ENCODE measurements around the gene ERAS.

Gene ERAS, protein sequence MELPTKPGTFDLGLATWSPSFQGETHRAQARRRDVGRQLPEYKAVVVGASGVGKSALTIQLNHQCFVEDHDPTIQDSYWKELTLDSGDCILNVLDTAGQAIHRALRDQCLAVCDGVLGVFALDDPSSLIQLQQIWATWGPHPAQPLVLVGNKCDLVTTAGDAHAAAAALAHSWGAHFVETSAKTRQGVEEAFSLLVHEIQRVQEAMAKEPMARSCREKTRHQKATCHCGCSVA

DNA sequence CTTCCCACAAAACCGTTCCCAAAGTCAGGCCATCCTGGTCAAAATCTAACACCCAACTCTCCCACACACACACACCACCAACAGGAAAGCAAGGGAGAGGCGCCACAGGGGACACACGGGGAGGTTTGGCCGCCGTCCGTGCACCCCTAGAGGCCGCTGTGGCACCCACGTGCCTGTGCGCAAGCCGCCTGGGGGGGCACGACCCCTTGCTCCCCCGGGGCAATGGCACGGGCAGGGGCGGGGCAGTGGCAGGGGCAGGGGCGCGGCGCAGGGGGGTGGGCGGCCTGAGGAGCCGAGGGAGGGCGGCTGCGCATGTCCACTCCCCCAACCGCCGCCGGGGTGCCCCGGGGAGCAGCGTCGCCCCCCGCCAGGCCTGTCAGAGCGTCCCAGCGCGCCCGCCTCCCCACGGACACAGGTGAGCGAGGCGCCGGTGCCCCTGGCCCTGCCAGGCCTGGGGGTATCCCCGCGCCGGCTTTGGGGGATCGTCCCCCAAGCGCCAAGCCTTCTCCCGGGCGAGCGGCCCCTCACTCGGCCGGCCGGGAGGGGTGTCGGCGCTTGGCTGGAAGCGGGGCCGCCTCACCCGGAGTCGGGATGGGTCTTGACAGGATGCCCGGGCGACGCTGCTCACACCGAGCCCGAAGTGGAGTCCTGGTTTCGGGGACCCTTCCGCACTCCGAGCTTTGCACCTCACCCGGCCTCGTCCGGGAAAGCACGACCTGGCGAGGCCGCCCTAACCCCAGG, at the start of gene ERAS:
ERAS (plus strand) TSS at position 379 of the 741 bp plus-strand sequence. CDS start 2,611 bp downstream, outside the sequence.
- DNase-seq = no peak

- DNase-seq = no peak
These were observed 49.4 kb upstream of the ERAS start for GRCh38 chrX:48776818-48777439.

DNA sequence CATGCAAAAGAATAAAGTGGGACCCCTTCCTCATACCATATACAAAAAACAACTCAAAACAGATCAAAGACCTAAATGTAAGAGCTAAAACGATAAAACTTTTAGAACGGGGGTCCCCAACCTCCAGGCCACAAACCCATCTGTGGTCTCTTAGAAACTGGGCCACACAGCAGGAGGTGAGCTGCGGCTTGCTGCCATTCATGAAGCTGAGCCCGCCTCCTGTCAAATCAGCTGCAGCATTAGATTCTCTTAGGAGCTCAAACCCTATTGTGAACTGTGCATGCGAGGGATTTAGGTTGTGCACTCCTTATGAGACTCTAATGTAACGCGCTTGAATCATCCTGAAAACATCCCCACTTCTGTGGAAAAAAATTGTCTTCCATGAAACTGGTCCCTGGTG, 46.9 kb upstream of the ERAS start:
- DNase-seq = no peak

DNA sequence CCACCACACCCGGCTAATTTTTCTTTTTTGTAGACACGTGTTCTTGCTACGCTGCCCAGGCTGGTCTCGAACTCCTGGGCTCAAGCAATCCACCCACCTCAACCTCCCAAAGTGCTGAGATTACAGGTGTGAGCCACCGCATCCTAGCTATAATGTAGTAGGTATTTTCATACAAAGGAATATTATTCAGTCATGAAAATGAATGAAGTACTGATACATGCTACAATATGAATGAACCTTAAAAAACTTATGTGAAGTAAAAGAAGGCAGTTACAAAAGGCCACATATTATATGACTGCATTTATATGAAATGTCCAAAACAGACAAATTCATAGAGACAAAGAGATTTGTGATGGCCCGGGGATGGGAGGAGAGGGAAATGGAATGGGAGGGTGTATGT, 44.6 kb upstream of the ERAS start:
- no peak for DNase-seq

- DNase-seq = no peak
These were observed 44.1 kb upstream of the ERAS start for GRCh38 chrX:48782216-48782615.

- DNase-seq = no peak
These were observed 43.5 kb upstream of the ERAS start for GRCh38 chrX:48782795-48783194.

- DNase-seq = no peak
These were observed 41.6 kb upstream of the ERAS start for GRCh38 chrX:48784726-48785125.

- no peak for DNase-seq
These were observed 41.1 kb upstream of the ERAS start for GRCh38 chrX:48785186-48785539.

DNA sequence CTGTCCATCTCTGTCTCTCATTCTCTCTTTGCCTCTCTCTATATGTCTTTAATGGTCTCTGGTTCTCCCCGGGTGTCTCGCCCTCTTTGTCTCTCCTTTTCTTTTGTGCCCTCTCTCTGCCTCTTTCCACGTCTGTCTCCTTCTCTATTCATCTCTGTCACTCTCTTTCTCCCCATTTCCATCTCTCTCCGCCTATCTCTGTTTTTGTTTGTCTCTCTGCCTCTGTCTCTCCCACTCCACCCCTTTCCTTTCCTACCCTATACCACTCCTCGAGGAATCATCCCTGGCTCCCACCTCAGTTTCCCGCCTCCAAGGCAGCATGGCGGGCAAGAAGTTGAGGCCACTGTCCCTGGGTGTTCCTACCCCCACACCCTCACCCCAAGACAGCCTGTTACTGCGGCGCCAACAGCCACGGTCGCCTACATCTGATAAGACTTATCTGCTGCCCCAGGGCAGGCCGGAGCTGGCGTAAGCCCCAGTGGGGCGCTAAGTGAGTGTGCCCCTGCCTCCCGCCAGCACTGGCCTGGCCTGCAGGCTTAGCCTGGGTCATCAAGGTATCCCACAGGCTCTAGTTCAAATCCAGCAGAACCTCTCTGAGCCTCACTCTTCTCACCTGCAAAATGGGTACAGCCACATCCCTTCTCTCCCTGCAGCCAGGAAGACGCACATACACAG, 40.6 kb upstream of the ERAS start:
- DNase-seq = no peak

DNA sequence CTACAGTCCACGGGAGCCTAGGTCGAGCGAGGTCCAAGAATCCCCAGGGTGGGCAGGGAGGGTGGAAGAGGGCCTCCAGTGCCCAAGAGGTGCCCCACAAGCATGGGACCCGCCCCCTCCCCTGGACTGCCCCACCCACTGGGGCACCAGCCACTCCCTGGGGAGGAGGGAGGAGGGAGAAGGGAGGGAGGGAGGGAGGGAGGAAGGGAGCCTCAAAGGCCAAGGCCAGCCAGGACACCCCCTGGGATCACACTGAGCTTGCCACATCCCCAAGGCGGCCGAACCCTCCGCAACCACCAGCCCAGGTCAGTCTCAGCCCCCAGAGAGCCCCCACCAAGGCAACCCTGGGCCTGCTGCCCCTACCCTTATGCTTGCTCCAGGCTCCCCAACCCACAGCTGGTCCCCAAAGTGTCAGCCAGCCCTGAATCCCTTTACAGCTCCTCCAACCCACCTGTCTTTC, 39.9 kb upstream of the ERAS start, which contains the start of gene GATA1:
GATA1 (plus strand) TSS at position 250 of the 460 bp plus-strand sequence. CDS start 4,520 bp downstream, outside the sequence.
- DNase-seq = no peak

GRCh38 chrX:48786825-48787504, 39.3 kb upstream of the ERAS start:
- no peak for DNase-seq

DNA sequence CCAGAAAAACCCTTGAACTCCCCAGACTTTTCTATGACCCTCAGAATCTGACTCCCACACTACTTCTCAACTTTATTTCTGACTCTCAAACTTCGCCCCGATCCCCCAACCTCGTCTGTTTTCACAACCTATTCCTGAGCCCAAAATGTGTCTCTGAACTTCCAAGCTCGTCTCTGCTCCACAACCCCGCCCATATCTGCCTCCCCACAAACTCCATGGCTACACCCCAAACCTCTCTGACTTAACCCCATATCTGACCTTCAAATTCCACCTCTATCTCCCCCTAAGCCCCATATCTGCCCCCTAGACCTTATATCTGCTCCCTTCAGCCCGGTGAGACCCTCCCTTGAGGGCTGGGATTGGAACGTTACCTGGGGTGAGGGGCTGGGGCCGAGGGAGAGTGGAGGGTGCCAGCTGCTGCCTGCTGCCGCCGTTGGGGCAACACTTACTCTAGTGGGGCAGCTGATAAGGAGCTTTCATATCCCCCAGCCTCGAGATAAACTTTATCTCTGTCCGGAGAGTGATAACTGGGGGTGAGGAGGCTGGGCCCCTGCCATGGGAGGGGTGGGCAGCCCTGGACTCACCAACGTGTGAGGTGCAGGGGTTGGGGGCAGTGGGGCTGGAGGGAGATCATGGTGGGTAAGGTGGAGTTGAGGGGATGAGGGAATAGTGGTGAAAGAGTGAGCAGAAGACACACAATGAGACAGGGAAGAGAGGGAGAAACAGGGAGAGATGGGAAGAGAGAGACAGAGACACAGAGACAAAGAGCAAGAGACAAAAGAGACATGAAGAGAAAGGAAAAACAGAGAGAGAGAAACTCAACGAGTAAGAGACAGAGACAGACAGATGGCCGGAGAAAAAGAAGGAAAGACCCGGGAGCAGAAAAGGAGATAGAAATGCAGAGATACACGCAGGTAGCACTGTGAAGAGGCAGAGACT, 38.5 kb upstream of the ERAS start:
- DNase-seq = no peak

DNA sequence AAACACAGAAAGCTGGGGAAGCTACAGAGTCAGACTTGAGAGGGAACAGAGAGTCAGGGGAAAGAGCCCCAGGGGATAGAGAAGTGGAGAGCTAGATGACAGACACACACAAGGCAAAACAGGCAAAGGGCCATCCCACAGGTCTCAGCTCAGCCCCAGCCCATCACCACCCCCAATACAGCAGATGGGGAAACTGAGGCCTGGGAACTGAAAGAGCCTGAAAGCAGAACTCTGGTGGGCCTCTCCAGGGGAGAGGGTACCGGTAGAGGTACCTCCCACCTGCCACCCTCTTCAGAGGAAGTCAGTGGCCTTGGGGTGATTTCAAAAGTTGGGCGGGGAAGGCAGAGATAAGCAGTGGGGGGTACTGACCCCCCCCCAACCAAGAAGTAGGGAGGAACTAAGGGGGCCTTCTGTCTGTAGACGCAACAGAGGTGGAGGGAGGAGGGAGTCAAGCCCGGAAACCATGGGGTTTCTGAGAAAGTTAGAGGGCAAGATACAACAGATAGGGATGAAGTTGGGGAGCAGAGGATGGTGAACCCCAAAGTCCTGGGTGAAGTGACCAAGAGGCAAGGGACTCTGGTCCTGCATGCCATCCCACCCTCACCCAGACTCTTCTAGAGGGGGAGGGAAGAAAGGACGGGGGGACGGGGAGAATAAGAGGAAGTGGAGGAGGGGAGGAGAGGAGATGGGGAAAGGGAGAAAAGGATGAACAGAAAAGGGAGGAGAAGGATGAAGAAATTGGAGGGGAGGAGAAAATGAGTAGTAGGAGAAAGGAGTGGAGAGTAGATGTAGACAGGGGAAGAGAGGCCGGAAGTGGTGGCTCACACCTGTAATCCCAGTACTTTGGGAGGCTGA, 36.7 kb upstream of the ERAS start:
- DNase-seq = no peak

DNA sequence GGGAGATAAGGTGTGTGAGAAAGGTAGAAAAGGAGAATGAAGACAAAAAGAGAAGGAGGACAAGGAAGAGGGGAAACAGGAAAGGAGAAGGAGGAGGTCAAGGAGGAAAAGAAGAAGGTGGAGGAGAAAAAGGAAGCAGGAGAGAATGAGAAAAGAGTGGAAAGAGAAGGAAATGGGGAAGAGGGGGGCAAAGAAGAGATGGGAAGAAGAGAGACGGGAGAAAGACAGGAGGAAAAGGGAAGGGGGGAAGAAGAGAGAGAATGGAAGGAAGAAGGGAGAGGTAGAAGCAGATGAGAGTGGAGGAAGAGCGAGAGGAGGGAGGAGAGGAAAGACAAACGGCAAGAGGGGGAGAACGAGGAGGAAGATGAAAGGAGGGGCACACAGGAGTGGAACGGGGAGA, 35.8 kb upstream of the ERAS start:
- DNase-seq = no peak

DNA sequence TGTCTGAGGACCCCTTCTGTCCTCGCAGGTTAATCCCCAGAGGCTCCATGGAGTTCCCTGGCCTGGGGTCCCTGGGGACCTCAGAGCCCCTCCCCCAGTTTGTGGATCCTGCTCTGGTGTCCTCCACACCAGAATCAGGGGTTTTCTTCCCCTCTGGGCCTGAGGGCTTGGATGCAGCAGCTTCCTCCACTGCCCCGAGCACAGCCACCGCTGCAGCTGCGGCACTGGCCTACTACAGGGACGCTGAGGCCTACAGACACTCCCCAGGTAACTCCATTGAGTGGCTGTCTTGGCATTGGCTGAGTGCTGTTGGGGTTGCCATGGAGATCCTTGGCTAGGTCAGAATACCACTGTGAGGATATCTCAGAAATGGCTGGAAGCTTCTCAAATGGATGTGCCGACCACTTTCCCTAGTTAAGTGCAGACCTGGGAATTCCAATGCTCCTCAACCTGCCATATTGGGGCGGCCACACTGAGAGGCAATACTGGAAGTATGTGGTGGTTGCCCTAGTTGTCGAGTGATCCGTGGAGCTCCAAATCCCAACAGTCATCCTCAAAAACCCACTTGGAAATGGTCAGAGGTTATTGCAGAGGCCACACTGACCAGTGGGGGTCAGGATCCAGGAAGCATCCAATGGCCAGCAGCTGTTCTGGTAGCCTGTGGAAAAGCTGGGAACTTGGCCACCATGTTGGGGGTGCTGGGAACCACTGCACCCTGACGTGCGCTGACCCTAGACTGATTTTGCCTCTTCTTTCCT, 35.1 kb upstream of the ERAS start:
- DNase-seq = no peak

DNA sequence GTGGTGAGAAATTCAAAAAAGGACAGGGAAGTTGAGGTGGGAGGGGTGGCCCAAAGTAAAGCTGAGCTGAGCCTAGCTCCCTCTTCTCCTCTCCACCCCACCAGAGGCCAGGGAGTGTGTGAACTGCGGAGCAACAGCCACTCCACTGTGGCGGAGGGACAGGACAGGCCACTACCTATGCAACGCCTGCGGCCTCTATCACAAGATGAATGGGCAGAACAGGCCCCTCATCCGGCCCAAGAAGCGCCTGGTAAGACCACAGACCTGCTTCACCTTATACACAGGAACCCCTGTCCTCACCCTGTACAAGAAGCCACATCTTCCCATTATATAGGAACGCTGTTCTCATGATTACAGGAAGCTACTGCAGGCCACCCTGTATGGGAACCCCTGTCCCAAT, 34.1 kb upstream of the ERAS start:
- no peak for DNase-seq

DNA sequence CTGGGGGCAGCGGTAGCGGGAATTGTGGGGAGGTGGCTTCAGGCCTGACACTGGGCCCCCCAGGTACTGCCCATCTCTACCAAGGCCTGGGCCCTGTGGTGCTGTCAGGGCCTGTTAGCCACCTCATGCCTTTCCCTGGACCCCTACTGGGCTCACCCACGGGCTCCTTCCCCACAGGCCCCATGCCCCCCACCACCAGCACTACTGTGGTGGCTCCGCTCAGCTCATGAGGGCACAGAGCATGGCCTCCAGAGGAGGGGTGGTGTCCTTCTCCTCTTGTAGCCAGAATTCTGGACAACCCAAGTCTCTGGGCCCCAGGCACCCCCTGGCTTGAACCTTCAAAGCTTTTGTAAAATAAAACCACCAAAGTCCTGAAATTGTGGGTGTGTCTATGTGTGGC, 32.4 kb upstream of the ERAS start:
- no peak for DNase-seq

DNA sequence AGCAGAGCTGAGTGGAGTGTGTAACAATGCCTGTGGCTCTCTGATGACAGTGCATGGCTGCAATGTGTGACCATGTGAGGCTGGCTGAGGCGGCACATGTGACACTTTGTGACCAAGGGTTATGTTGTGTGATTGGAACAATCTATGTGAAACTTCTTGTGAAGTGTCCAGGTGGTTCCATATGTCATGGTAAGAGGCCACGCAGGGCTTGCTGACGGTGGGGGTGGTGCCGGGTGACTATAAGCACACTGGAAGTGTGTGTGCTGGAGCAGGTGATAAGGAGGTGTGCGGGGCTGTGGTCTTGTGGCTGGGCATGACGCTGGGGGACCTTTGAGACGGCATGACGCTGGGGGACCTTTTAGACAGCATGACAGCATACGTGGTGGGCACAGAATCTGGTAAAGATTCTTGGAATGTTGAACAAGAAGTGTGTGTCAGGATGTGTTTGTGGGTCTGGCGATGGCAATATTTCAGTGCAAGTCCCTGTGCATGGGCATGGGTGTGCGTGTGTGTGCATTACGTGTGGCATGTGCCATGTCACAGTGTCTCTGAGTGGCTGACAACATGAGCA, 31.9 kb upstream of the ERAS start:
- no peak for DNase-seq

- no peak for DNase-seq
These were observed 31.3 kb upstream of the ERAS start for GRCh38 chrX:48794911-48795515.

Data from midbrain (tissue), 1 donor.